HCT116 (cell line): ENCODE measurements around the gene TRPT1. TPM values are rescaled to one million over a fixed set of nuclear protein-coding genes. Genes with fewer than 3 reads are reported as not detected.

Experiments
- ATAC-seq: fragments of 200-7000 bp; cut with Tn5 transposase; 2 replicates; pipeline ENCODE4 v1.9.1; 2020; ENCODE audit warnings: mild to moderate bottlenecking, moderate library complexity
- BruUV-seq: library from RNA; stranded (reverse); fragments of 400-500 nt; replicated peaks from 2 replicates; lab custom pipeline; 2021; lab: Mats Ljungman, UMichigan
- CTCF ChIA-PET: fragments of 300-600 bp; sonication (Branson Sonifier 250); formaldehyde crosslinking; loops from one replicate; lab custom pipeline; 2021; ENCODE audit warnings: antibody characterized with exemption; lab: Charles Lee
- POLR2A ChIA-PET: fragments of 300-600, 350-600 bp; sonication (Branson Sonifier 250); formaldehyde crosslinking; loops from one replicate; lab custom pipeline; 2021; ENCODE audit warnings: antibody characterized with exemption; lab: Charles Lee
- RAD21 ChIA-PET, 2 experiments: fragments of 300-600 bp; sonication (Branson Sonifier 250); formaldehyde crosslinking; loops; one replicate each; lab custom pipeline; 2023; ENCODE audit warnings: low total read pairs in 2 of 2; ENCODE audit not compliant: uncharacterized antibody in 2 of 2, unreplicated experiment in 2 of 2, low non-redundant PET in 1 of 2; lab: Charles Lee
- DNase-seq: peaks from one replicate; pipeline ENCODE4 v3.0.0-alpha.2; 2010; ENCODE audit warnings: low read depth, low spot score
- H2AFZ ChIP-seq: fragments of 200-600 bp; shearing (Covaris generic), sonication (generic); 2 replicates; pipeline ENCODE4 v1.6.1; 2017; ENCODE audit warnings: low read depth, mixed run types, mixed read lengths, antibody characterized with exemption, low read length; ENCODE audit not compliant: poor library complexity, severe bottlenecking
- H3K27ac ChIP-seq: 2 replicates; pipeline ENCODE4 v1.5.1; 2012; ENCODE audit warnings: low read depth, low read length
- H3K27me3 ChIP-seq: fragments of 200-600 bp; sonication (generic); 2 replicates; pipeline ENCODE4 v1.6.1; 2016; ENCODE audit warnings: mixed run types, low read length, mixed read lengths; ENCODE audit not compliant: insufficient read depth
- H3K36me3 ChIP-seq, 2 experiments: fragments of 200-500 bp in 1 of 2; fragments of 200-600 bp in 1 of 2; sonication (Bioruptor generic) in 1 of 2; sonication (generic) in 1 of 2; 2 replicates each; pipeline versions ENCODE4 v1.5.1 to v1.6.1; 2014 to 2016; ENCODE audit warnings: low read length in 2 of 2, inconsistent platforms in 1 of 2, mixed read lengths in 1 of 2, mixed run types in 1 of 2; ENCODE audit not compliant: insufficient read depth in 2 of 2, control insufficient read depth in 1 of 2
- H3K4me1 ChIP-seq, 2 experiments: fragments of 200-600 bp in 1 of 2; sonication (generic) in 1 of 2; 2 replicates each; pipeline versions ENCODE4 v1.5.1 to v1.6.1; 2012 to 2017; ENCODE audit warnings: low read length in 2 of 2, inconsistent platforms in 1 of 2, mild to moderate bottlenecking in 1 of 2, mixed read lengths in 1 of 2, mixed run types in 1 of 2, moderate library complexity in 1 of 2; ENCODE audit not compliant: insufficient read depth in 2 of 2, control insufficient read depth in 1 of 2
- H3K4me2 ChIP-seq: fragments of 200-600 bp; sonication (generic); 2 replicates; pipeline ENCODE4 v1.6.1; 2017; ENCODE audit warnings: mixed run types, low read length, mixed read lengths
- H3K4me3 ChIP-seq, 2 experiments: fragments of 200-600 bp in 1 of 2; sonication (generic) in 1 of 2; replicated peaks in 1 of 2; 2 replicates each; pipeline ENCODE4 v1.5.1; 2011 to 2016; ENCODE audit warnings: low read length in 2 of 2, control low read depth in 1 of 2, low read depth in 1 of 2, mild to moderate bottlenecking in 1 of 2, mixed read lengths in 1 of 2, mixed run types in 1 of 2
- H3K79me2 ChIP-seq: fragments of 200-600 bp; sonication (generic); 2 replicates; pipeline ENCODE4 v1.6.1; 2017; ENCODE audit warnings: mild to moderate bottlenecking, mixed run types, low read length, moderate library complexity, mixed read lengths; ENCODE audit not compliant: insufficient read depth
- H3K9ac ChIP-seq: fragments of 200-600 bp; sonication (generic); 2 replicates; pipeline ENCODE4 v1.6.1; 2016; ENCODE audit warnings: low read length, mixed read lengths
- H3K9me2 ChIP-seq: fragments of 200-600 bp; sonication (generic), shearing (Covaris generic); 2 replicates; pipeline ENCODE4 v1.6.1; 2017; ENCODE audit warnings: mixed run types, mild to moderate bottlenecking, moderate library complexity; ENCODE audit not compliant: insufficient read depth
- H3K9me3 ChIP-seq, 2 experiments: fragments of 200-500 bp in 1 of 2; fragments of 200-600 bp in 1 of 2; sonication (Bioruptor generic) in 1 of 2; sonication (generic) in 1 of 2; 2 replicates each; pipeline ENCODE4 v1.6.1; 2014 to 2017; ENCODE audit warnings: low read length in 2 of 2, mixed read lengths in 2 of 2, inconsistent platforms in 1 of 2, low read depth in 1 of 2, mild to moderate bottlenecking in 1 of 2, mixed run types in 1 of 2, moderate library complexity in 1 of 2; ENCODE audit not compliant: control insufficient read depth in 1 of 2, insufficient read depth in 1 of 2
- H4K20me1 ChIP-seq: fragments of 200-600 bp; sonication (generic), shearing (Covaris generic); 2 replicates; pipeline ENCODE4 v1.6.1; 2017; ENCODE audit warnings: mixed run types, mild to moderate bottlenecking, moderate library complexity; ENCODE audit not compliant: insufficient read depth
- ATF3 ChIP-seq: IDR thresholded peaks from 2 replicates; pipeline ENCODE4 v1.6.1; 2012
- CEBPB ChIP-seq: IDR thresholded peaks from 2 replicates; pipeline ENCODE4 v1.6.1; 2012; ENCODE audit warnings: low read depth
- ELF1 ChIP-seq: IDR thresholded peaks from 2 replicates; pipeline ENCODE4 v1.6.1; 2012; ENCODE audit warnings: low read depth, borderline replicate concordance
- EZH2 ChIP-seq: fragments of 200-600 bp; sonication (generic); IDR thresholded peaks from 2 replicates; pipeline ENCODE4 v1.6.1; 2017; ENCODE audit warnings: antibody characterized with exemption, mixed run types
- EZH2phosphoT487 ChIP-seq: fragments of 200-600 bp; IDR thresholded peaks from 2 replicates; pipeline ENCODE4 v1.6.1; 2018; ENCODE audit warnings: antibody characterized with exemption, borderline replicate concordance
- POLR2A ChIP-seq: IDR thresholded peaks from 2 replicates; pipeline ENCODE4 v1.7.0; 2011; ENCODE audit warnings: borderline replicate concordance; ENCODE audit not compliant: insufficient read depth, insufficient read length; ENCODE audit errors: extremely low read depth
- POLR2AphosphoS5 ChIP-seq: IDR thresholded peaks from 2 replicates; pipeline ENCODE4 v1.6.1; 2011; ENCODE audit warnings: mild to moderate bottlenecking, low read depth, low read length, moderate library complexity
- RAD21 ChIP-seq: IDR thresholded peaks from 2 replicates; pipeline ENCODE4 v1.6.1; 2012; ENCODE audit warnings: low read depth, mild to moderate bottlenecking
- SP1 ChIP-seq: IDR thresholded peaks from 2 replicates; pipeline ENCODE4 v1.6.1; 2012; ENCODE audit warnings: low read depth
- SRF ChIP-seq: IDR thresholded peaks from 2 replicates; pipeline ENCODE4 v1.6.1; 2012; ENCODE audit warnings: low read depth
- TCF7L2 ChIP-seq: IDR thresholded peaks from 2 replicates; pipeline ENCODE4 v1.7.0; 2011; ENCODE audit warnings: borderline replicate concordance, inconsistent platforms; ENCODE audit not compliant: insufficient read depth, insufficient read length; ENCODE audit errors: extremely low read depth
- ZFX ChIP-seq: fragments of 450-650 bp; IDR thresholded peaks from 2 replicates; pipeline ENCODE4 v1.6.1; 2017
- ZNF274 ChIP-seq: fragments of 200-500 bp; sonication (Bioruptor generic); IDR thresholded peaks from 2 replicates; pipeline ENCODE4 v1.6.1; 2014; ENCODE audit warnings: mild to moderate bottlenecking, low read depth, low read length, inconsistent platforms
- intact Hi-C: fragments of 100-400 bp; cut with micrococcal nuclease; formaldehyde crosslinking; loops from 2 replicates; pipeline ENCODE4 v1.10.0; 2022
- total RNA-seq: library from RNA; stranded (reverse); gene quantifications from one replicate; pipeline ENCODE4 v1.2.1, GENCODE V29; 2021; ENCODE audit not compliant: unreplicated experiment
- TF ChIP-seq, protein P1 (sequence below): IDR thresholded peaks from 2 replicates; pipeline ENCODE4 v1.6.1; 2012
- TF ChIP-seq, protein P2 (sequence below), 3 experiments: fragments of 200-600 bp in 1 of 3; sonication (generic) in 1 of 3; IDR thresholded peaks in 2 of 3; conservative IDR thresholded peaks in 1 of 3; 2 replicates each; pipeline ENCODE4 v1.5.1; 2012 to 2017; ENCODE audit warnings: low read depth in 2 of 3, low read length in 2 of 3, antibody characterized with exemption in 1 of 3, borderline replicate concordance in 1 of 3, control low read depth in 1 of 3, mild to moderate bottlenecking in 1 of 3, mixed read lengths in 1 of 3, mixed run types in 1 of 3, moderate library complexity in 1 of 3; ENCODE audit not compliant: insufficient read depth in 1 of 3
- TF ChIP-seq, protein P3 (sequence below): IDR thresholded peaks from 2 replicates; pipeline ENCODE4 v1.6.1; 2011; ENCODE audit warnings: mild to moderate bottlenecking, low read length, moderate library complexity; ENCODE audit not compliant: insufficient replicate concordance; ENCODE audit errors: extremely low read depth

The TRPT1 gene
- total RNA-seq, 1 experiment from 2014 or later, result 43.2 TPM

DNA sequence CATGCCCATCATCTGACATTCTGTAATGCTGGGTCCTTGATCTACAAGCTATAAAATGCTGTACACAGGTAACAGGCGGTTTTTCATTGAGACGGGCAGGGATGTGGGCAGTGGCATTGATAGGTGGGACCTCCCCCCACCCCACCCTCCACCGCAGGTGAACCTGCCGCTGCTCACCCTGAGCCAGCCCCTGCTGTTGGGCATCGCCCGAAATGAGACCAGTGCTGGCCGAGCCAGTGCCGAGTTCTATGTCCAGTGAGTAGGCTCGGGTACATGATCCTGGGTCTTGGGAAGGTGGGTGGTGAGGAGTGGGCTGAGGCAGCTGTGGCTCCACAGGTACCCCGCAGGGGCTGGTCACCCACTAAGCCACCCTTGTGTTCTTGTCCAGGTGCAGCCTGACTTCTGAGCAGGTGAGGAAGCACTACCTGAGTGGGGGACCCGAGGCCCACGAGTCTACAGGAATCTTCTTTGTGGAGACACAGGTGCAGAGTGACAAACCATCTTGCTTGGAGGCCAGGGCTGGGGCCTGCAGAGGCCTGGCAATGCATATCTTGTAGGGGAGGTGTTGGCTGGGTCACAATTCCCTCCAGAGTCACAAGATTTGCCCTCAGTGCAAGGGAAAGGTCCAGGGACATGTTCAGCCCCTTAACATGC is 3.2 kb upstream of the TRPT1 start:
- no peak for DNase-seq
- peaks cover 19% of the 10 kb centered on the region; the same call in 1 of the 2 replicates for H3K79me2 ChIP-seq
- H4K20me1 ChIP-seq, result no peaks in the 10 kb centered on the region
- no TSS peak for BruUV-seq
- ChIA-PET POLR2A (no interaction called here), CTCF (no interaction called here), RAD21 (no interaction called here)
- peak overlapping the region; percentile 99 for H3K4me2 ChIP-seq
- TF ChIP-seq RAD21 (no peak), TCF7L2 (no peak), CEBPB (no peak), POLR2A (no peak), ZNF274 (no peak), ATF3 (no peak), ZFX (no peak), SRF (no peak), EZH2 (no peak), POLR2AphosphoS5 (no peak), SP1 (no peak), ELF1 (no peak), EZH2phosphoT487 (no peak)
- TF ChIP-seq, protein P1, sequence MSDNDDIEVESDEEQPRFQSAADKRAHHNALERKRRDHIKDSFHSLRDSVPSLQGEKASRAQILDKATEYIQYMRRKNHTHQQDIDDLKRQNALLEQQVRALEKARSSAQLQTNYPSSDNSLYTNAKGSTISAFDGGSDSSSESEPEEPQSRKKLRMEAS, result no peak
- TF ChIP-seq, protein P2, sequence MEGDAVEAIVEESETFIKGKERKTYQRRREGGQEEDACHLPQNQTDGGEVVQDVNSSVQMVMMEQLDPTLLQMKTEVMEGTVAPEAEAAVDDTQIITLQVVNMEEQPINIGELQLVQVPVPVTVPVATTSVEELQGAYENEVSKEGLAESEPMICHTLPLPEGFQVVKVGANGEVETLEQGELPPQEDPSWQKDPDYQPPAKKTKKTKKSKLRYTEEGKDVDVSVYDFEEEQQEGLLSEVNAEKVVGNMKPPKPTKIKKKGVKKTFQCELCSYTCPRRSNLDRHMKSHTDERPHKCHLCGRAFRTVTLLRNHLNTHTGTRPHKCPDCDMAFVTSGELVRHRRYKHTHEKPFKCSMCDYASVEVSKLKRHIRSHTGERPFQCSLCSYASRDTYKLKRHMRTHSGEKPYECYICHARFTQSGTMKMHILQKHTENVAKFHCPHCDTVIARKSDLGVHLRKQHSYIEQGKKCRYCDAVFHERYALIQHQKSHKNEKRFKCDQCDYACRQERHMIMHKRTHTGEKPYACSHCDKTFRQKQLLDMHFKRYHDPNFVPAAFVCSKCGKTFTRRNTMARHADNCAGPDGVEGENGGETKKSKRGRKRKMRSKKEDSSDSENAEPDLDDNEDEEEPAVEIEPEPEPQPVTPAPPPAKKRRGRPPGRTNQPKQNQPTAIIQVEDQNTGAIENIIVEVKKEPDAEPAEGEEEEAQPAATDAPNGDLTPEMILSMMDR (IDR thresholded peaks at IDR 0.05 in 2 of 3, conservative IDR thresholded peaks at IDR 0.05 in 1 of 3; ENCODE audit: borderline replicate concordance in 1 of 3, insufficient read depth in 1 of 3, low read depth in 2 of 3, low read length in 2 of 3), result no peak
- TF ChIP-seq, protein P3, sequence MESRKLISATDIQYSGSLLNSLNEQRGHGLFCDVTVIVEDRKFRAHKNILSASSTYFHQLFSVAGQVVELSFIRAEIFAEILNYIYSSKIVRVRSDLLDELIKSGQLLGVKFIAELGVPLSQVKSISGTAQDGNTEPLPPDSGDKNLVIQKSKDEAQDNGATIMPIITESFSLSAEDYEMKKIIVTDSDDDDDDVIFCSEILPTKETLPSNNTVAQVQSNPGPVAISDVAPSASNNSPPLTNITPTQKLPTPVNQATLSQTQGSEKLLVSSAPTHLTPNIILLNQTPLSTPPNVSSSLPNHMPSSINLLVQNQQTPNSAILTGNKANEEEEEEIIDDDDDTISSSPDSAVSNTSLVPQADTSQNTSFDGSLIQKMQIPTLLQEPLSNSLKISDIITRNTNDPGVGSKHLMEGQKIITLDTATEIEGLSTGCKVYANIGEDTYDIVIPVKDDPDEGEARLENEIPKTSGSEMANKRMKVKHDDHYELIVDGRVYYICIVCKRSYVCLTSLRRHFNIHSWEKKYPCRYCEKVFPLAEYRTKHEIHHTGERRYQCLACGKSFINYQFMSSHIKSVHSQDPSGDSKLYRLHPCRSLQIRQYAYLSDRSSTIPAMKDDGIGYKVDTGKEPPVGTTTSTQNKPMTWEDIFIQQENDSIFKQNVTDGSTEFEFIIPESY, result no peak
- H3K36me3 ChIP-seq, result no peaks in the 10 kb centered on the region
- no peaks in the 10 kb centered on the region for H3K9me3 ChIP-seq
- no peak for ATAC-seq
- intact Hi-C loops, result no loop called here
- peak overlapping the region; percentile 61 for H3K27ac ChIP-seq
- peaks cover 28 to 69% of the 10 kb centered on the region in 2 experiments for H3K4me1 ChIP-seq
- H3K4me3 ChIP-seq, result no peak overlapping the region
- H2AFZ ChIP-seq, result no peak overlapping the region
- H3K9me2 ChIP-seq, result no peaks in the 10 kb centered on the region
- H3K9ac ChIP-seq, result peak overlapping the region; percentile 88; the same call in 1 of the 2 replicates
- no peaks in the 10 kb centered on the region for H3K27me3 ChIP-seq
